ENCODE data around the gene ANKRD55.

DNA sequence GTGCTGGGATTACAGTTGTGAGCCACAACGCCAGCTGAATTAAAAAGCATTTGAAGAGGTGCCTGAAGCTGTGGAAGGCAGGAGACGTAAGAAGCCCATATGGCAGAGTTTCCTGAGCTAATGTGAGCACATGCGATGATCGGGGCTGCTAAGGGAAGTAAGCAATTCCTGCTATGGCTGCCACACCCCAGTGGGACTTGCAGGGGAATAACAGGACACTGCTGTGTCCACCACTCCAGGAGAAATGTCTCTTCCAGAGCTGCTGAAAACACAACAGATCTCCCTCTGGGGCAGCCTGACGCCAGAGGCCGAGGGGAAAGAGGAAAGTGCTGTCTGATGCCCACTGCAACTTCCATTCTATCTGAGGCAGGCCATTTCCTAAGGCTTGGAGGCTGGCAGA lies 46.2 kb upstream of the ANKRD55 start:
- TF ChIP-seq, protein P1, sequence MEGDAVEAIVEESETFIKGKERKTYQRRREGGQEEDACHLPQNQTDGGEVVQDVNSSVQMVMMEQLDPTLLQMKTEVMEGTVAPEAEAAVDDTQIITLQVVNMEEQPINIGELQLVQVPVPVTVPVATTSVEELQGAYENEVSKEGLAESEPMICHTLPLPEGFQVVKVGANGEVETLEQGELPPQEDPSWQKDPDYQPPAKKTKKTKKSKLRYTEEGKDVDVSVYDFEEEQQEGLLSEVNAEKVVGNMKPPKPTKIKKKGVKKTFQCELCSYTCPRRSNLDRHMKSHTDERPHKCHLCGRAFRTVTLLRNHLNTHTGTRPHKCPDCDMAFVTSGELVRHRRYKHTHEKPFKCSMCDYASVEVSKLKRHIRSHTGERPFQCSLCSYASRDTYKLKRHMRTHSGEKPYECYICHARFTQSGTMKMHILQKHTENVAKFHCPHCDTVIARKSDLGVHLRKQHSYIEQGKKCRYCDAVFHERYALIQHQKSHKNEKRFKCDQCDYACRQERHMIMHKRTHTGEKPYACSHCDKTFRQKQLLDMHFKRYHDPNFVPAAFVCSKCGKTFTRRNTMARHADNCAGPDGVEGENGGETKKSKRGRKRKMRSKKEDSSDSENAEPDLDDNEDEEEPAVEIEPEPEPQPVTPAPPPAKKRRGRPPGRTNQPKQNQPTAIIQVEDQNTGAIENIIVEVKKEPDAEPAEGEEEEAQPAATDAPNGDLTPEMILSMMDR (IDR thresholded peaks at IDR 0.05; ENCODE audit: low read length), result no peak
- TF ChIP-seq EZH2 (optimal IDR thresholded peaks at IDR 0.05; ENCODE audit: low read depth, low read length), result no peak
- no peak for TF ChIP-seq EZH2phosphoT487 (IDR thresholded peaks at IDR 0.05; ENCODE audit: low read length)
